HG03095 (cell line): Measurements from ENCODE around the gene PSMB11.

Experiments
- ATAC-seq: cut with Tn5 transposase; IDR thresholded peaks from one replicate; pipeline ENCODE4 v1.9.1; 2021; ENCODE audit warnings: moderate library complexity; ENCODE audit not compliant: unreplicated experiment

PSMB11 gene

DNA sequence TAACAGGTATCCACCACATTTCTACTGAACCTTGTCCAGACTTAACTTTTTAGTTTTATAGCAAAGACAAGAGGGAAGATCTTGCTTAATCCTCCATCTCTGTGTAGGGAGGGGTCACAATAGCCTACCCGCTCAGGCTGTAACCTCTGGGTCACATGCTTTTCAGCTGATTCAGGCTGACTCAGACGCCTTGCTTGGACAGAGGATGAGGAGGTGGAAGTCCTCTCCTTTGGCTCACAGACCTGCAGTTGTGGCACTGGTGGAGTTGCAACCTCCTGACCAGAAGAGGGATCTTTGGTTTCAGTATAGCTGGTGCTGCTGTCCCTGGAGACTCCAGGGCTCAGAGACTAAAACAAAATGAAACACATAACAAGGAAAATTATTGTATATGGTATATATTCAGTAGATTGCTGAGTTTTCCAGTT lies 36.7 kb downstream of the PSMB11 start:
- ATAC-seq = no peak

DNA sequence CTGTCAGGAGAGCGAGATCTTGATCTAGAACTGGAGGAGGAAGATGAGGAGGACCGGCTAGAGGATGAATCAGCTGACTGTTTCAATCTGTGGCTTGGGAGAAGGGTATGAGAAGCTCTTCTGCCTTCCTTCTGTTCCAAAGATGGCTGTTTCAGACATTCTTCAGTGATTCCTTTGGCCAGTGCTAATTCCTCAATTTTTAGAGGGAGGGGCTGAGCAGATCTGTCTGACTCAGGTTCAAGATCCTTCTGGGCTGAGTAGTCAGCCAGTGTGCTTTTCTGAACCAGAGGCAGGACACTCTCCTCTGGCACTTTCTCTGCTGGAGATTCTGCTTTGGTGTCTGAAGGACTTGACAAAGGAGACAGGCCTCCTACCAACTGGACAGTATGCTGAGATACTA lies 37.7 kb downstream of the PSMB11 start:
- no peak for ATAC-seq

DNA sequence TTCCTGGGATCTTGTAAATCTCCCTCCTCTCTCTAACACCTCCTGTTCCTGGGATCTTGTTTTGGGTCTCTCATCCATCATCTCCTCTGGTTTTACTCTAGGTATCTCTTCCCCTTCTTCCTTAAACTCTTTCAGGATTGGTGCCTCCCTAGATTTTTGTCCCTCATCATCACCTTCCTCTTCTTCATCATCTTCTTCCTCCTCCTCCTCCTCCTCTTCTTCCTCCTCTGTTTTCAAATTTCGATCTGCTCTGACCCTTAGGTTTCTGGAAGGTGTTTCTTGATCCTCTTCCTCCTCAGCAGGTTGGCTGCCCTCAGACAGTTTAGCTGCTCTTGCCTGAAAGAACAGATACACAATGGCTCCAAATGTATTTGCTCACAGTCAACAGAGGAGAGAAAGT lies 38.5 kb downstream of the PSMB11 start:
- ATAC-seq = no peak

DNA sequence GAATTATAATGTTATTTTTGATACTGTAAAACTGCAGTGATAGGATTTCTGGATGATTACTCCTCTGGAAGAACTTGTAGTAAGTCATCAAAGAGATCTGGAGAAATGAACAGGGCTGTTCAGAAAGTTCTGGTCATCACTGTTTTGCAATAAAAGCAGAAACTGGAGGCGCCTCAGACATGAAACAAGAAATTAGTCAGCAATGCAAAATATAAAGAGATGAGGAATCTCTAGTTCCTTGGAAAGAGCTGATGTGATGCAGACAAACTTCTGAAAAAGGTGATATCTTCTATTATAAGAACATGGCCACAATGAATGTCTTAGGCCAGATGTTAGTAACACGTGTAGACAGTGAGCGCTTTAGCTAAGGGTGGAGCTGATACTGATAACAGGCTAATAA lies 43.4 kb downstream of the PSMB11 start:
- ATAC-seq = no peak

DNA sequence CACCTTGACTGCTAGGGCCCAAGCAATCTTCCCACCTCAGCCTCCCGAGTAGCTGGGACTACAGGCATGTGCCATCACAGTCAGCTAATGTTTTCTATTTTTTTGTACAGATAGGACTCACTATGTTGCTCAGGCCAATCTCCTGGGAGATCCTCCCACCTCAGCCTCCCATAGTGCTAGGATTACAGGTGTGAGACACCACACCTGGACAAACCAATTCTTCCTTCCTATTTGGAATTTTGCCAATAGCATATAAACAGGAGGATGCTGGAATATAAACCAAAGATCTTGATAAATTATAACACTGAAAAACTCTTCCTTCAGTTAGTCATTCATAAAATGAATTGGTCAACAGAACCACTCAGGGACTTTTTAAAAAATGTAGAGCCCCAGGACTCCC lies 44.6 kb downstream of the PSMB11 start:
- ATAC-seq = no peak

DNA sequence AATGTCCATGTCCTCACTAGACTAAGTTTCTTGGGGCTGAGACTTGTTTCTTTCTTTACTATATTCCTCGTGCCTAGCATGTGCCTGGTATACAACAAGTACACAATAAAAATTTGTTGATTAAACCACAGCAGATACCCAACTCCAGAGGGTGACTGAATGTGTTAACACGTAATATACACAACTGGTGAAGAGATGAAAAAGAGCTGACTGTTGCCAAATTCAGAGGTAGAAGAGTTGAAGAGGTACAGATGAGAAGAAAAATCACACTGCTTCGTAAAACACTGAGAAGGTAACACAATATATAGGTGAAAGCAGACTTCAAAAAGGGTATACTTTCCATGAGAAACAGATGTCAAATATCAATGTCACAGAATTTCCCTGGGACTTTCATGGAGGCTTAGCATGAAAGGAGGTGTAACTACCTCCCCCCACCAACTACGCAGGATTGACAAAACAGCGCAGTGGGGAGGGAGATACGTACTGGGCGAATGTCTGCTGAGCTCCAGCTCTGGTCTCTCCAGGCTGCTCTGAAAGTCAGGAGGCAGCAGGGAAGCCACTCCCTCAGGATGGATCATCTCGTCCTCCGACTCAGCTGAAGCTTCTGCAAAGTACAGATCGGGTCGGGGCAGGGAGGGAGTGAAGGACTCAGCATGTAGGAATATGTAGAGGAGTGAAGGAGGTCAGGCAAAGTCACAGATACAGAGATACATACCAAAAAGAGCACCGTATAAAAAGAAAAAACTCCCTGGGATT lies 47.7 kb downstream of the PSMB11 start:
- ATAC-seq = no peak

DNA sequence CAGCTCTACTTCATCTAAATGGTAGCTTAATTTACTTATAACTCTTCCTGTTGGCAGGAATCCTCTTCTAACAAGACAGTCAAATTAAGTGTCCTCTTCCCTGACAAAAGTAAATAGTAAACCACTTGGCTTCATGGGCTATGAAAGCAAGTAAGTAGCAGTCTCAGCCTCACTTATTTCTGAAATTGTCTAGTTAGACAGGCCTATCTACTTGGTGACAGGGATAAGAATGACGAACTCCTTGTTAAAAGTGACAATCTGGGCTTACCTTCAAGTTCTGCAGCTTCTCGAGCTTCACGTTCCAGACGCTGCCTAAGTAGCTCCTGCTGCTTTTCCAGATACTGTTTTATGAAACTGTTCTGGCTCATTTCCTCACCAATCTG lies 48.2 kb downstream of the PSMB11 start:
- no peak for ATAC-seq

DNA sequence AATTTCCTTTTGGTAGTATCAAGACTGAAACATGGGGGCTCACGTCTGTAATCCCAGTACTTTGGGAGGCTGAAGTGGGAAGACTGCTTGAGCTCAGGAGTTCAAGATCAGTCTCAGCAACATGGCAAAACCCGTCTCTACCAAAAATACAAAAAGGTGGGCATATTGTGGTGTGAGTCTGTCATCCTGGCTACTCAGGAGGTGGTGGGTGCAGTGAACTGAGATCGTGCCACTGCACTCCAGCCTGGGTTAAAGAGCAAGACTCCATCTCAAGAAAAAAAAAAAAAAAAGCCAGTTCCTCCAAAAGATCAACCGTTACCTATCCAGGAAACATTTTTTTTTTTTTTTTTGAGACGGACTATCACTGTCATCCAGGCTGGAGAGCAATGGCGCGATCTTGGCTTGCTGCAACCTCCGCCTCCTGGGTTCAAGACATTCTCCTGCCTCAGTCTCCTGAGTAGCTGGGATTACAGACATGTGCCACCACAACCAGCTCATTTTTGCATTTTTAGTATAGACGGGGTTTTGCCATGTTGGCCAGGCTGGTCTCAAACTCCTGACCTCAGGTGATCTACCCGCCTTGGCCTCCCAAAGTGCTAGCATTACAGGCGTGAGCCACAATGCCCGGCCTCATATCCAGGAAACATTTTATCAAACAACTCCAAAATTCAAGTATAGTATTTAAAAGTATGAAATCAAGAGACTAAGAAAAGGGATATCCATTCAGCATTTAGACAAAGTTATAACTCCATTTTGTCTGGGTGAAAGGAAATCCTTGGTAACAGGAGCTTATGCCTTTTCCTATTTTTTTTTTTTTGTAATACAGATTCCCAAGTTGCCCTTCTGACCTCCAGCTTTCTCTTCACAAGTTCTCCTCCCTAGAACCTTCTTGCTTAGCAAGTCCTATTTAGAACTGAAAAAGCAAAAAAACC lies 49.5 kb downstream of the PSMB11 start:
- no peak for ATAC-seq

DNA sequence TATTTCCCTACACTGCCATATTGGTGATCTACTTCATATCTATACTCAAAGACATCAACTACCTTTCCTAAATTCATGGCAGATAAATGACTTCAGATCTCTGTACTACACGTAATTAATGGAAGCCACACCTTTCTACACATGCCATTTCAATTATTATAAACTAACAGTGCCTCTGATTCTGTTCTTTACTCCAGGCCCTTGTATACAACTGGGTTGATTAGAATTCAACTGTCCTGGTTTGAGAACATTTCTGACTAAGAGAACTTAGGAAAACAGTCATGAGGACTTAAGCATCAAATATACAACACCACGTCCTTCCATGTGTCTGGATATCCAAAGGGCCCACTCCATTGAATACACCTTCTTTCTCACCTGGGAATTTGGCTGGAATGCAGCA lies 51.1 kb downstream of the PSMB11 start:
- ATAC-seq = no peak

DNA sequence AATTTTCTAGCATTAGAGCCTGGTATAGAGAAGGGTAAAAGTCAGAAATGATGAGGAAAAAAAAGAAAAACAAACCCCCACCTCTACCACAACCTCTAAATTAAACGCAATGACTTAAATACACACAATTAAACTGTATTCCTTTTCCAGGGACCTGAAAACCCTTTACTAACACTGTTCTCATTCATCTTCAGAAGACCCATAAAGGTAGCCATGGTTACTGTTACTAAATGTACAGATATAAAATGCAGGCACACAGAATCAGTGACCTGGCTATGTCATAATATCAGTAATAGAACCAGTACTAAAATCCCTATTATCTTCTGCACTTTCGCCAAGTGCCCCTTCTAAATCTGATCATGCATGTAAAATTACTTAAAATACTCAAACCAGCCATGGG lies 51.5 kb downstream of the PSMB11 start:
- no peak for ATAC-seq
